DOHH2 (cell line): ENCODE data around the gene BET1.

ENCODE experiments used
- H3F3A ChIP-seq: fragments of 200-600 bp; sonication (generic), shearing (Covaris generic); 2 replicates; pipeline ENCODE4 v1.6.0; 2016; ENCODE audit warnings: antibody characterized with exemption, mild to moderate bottlenecking; ENCODE audit not compliant: control insufficient read depth, insufficient read depth
- H3K27ac ChIP-seq: fragments of 200-600 bp; sonication (generic); 2 replicates; pipeline ENCODE4 v1.5.1; 2014; ENCODE audit warnings: low read depth, mild to moderate bottlenecking, low read length, moderate library complexity
- H3K27me3 ChIP-seq: fragments of 200-600 bp; sonication (generic); 2 replicates; pipeline ENCODE4 v1.6.1; 2014; ENCODE audit warnings: mild to moderate bottlenecking, low read length, mixed read lengths; ENCODE audit not compliant: control insufficient read depth
- H3K36me3 ChIP-seq: fragments of 200-600 bp; sonication (generic); 2 replicates; pipeline ENCODE4 v1.6.1; 2014; ENCODE audit warnings: mild to moderate bottlenecking, low read length, moderate library complexity, mixed read lengths; ENCODE audit not compliant: control insufficient read depth
- H3K4me1 ChIP-seq: fragments of 200-600 bp; sonication (generic); 2 replicates; pipeline ENCODE4 v1.6.1; 2014; ENCODE audit warnings: mild to moderate bottlenecking, low read length, mixed read lengths; ENCODE audit not compliant: control insufficient read depth
- H3K4me2 ChIP-seq: fragments of 200-600 bp; sonication (generic); 2 replicates; pipeline ENCODE4 v1.6.0; 2014; ENCODE audit warnings: mild to moderate bottlenecking, low read length, moderate library complexity
- H3K4me3 ChIP-seq: fragments of 200-600 bp; sonication (generic); 2 replicates; pipeline ENCODE4 v1.5.1; 2014; ENCODE audit warnings: mild to moderate bottlenecking, low read length, mixed read lengths
- H3K79me2 ChIP-seq: fragments of 200-600 bp; sonication (generic); 2 replicates; pipeline ENCODE4 v1.6.1; 2014; ENCODE audit warnings: mild to moderate bottlenecking, low read length, mixed read lengths; ENCODE audit not compliant: control insufficient read depth
- H3K9me2 ChIP-seq: fragments of 200-600 bp; sonication (generic); replicated peaks from 2 replicates; pipeline ENCODE4 v1.6.1; 2014; ENCODE audit warnings: mild to moderate bottlenecking, low read length, mixed read lengths; ENCODE audit not compliant: control insufficient read depth
- H3K9me3 ChIP-seq: fragments of 200-600 bp; sonication (generic); 2 replicates; pipeline ENCODE4 v1.6.1; 2014; ENCODE audit warnings: antibody characterized with exemption, low read length, mixed read lengths; ENCODE audit not compliant: control insufficient read depth, insufficient read depth
- H4K20me1 ChIP-seq: fragments of 200-600 bp; sonication (generic); 2 replicates; pipeline ENCODE4 v1.6.0; 2014; ENCODE audit warnings: low read depth, mild to moderate bottlenecking, antibody characterized with exemption, low read length, moderate library complexity; ENCODE audit not compliant: control insufficient read depth, insufficient read depth
- EZH2phosphoT487 ChIP-seq: fragments of 200-600 bp; sonication (generic); IDR thresholded peaks from 2 replicates; pipeline ENCODE4 v1.6.1; 2017; ENCODE audit warnings: borderline replicate concordance, mild to moderate bottlenecking, antibody characterized with exemption, low read length, moderate library complexity, mixed read lengths
- TF ChIP-seq, protein P1 (sequence below): fragments of 200-600 bp; sonication (generic); IDR thresholded peaks from one replicate; pipeline ENCODE4 v1.5.1; 2014; ENCODE audit warnings: antibody characterized with exemption, mild to moderate bottlenecking, low read depth, low read length; ENCODE audit not compliant: poor library complexity, severe bottlenecking

The BET1 gene

DNA sequence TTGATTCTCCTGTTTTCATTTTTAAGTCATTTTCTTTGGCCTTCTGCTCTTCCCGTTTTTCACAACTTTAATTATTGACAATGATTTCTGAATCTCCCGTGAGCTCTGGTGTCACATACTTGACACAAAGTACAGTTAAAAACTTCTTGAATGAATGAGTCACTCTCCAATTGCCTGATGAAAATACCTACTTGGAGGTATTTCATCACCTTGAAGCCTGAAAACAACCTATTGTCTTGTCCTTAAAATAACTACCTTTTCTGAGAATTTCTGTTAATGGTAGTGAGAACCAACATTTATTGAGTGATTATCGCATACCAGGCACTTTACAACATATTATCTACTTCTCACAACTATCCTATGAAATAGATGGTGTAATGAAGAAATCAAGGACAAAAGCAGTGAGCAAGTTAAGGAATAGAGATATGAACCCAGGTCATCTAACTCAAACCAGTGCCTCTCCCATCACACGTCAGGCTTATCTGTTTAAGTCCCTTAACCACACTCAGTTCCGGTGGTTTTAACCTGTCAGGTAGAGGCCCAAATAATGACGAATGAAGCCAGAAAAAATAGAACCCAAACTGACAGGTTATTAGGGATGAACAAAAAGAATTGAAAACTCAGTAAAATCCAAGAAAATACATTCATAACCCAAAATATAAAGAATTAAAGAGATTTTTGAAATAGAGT is 11.6 kb downstream of the BET1 start:
- Histone ChIP-seq H4K20me1 (no peaks in the 10 kb centered on the region), H3K4me3 (no peak overlapping the region), H3K4me2 (no peak overlapping the region), H3K4me1 (peaks cover 6% of the 10 kb centered on the region; the same call in 1 of the 2 replicates), H3K9me3 (no peaks in the 10 kb centered on the region), H3K27me3 (no peaks in the 10 kb centered on the region), H3K36me3 (peaks cover 38% of the 10 kb centered on the region), H3F3A (peaks cover 12% of the 10 kb centered on the region; the same call in 1 of the 2 replicates), H3K9me2 (no peaks in the 10 kb centered on the region), H3K79me2 (no peaks in the 10 kb centered on the region), H3K27ac (no peak overlapping the region)
- TF ChIP-seq, protein P1, sequence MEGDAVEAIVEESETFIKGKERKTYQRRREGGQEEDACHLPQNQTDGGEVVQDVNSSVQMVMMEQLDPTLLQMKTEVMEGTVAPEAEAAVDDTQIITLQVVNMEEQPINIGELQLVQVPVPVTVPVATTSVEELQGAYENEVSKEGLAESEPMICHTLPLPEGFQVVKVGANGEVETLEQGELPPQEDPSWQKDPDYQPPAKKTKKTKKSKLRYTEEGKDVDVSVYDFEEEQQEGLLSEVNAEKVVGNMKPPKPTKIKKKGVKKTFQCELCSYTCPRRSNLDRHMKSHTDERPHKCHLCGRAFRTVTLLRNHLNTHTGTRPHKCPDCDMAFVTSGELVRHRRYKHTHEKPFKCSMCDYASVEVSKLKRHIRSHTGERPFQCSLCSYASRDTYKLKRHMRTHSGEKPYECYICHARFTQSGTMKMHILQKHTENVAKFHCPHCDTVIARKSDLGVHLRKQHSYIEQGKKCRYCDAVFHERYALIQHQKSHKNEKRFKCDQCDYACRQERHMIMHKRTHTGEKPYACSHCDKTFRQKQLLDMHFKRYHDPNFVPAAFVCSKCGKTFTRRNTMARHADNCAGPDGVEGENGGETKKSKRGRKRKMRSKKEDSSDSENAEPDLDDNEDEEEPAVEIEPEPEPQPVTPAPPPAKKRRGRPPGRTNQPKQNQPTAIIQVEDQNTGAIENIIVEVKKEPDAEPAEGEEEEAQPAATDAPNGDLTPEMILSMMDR = no peak
- no peak for TF ChIP-seq EZH2phosphoT487

DNA sequence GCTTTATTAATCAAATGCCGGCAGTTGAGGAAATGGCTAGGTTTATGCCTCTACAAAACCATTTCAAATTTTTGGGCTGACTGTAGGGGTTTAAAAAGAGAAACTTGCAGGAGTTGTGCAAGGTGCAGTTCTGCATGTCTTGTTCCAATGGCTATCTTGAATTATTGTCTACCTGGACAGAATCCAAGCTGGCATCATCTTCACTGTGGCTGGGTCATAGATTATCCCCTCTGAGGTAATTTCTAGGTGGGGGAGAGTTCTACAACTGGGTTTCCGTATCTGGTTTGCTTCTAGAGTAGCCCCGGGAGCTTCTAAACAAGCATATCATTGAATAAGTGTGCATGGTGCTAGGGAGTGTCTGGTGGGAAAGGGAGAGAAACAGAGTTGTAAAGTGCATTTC is 16.9 kb downstream of the BET1 start:
- Histone ChIP-seq H3K4me3 (no peak overlapping the region), H3K36me3 (peaks cover under 1% of the 10 kb centered on the region), H4K20me1 (no peaks in the 10 kb centered on the region), H3K4me1 (no peaks in the 10 kb centered on the region), H3K4me2 (no peak overlapping the region), H3K9me2 (no peaks in the 10 kb centered on the region), H3K27ac (no peak overlapping the region), H3F3A (peaks cover 12% of the 10 kb centered on the region; the same call in 1 of the 2 replicates), H3K79me2 (no peaks in the 10 kb centered on the region), H3K9me3 (no peaks in the 10 kb centered on the region), H3K27me3 (no peaks in the 10 kb centered on the region)
- TF ChIP-seq, protein P1 = no peak
- no peak for TF ChIP-seq EZH2phosphoT487

DNA sequence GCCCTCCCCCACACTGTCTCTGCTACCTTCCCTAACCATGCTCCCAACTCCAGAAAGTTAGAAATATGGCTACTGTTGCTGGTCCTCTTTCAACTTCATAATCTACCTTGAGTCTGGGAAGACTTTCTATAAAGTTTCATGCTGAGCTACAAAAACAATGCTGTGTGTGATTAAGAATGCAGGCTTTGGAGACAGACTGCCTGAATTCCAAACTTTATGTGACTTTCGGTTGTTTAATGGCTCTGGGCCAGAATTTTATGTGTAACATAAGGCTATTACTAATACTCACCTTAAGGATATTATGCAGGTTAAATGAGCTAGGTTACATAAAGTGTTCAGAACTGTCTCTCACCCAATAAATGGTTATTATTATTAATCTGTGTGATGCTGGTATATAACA is 19.1 kb downstream of the BET1 start:
- H3K4me1 ChIP-seq = peaks cover 6% of the 10 kb centered on the region; the same call in 1 of the 2 replicates
- no peaks in the 10 kb centered on the region for H3K36me3 ChIP-seq
- peaks cover 6% of the 10 kb centered on the region; the same call in 1 of the 2 replicates for H3F3A ChIP-seq
- H3K4me2 ChIP-seq = no peak overlapping the region
- no peak overlapping the region for H3K27ac ChIP-seq
- no peaks in the 10 kb centered on the region for H3K27me3 ChIP-seq
- H3K9me3 ChIP-seq = no peaks in the 10 kb centered on the region
- no peak overlapping the region for H3K4me3 ChIP-seq
- TF ChIP-seq, protein P1 = no peak
- no peak for TF ChIP-seq EZH2phosphoT487
- H4K20me1 ChIP-seq = no peaks in the 10 kb centered on the region
- no peaks in the 10 kb centered on the region for H3K79me2 ChIP-seq
- no peaks in the 10 kb centered on the region for H3K9me2 ChIP-seq
